Measurements from ENCODE around the gene CCDC7. TPM values are rescaled to one million over a fixed set of nuclear protein-coding genes. Genes with fewer than 3 reads are reported as not detected.
A peak's percentile ranks its signal among the peaks of the same experiment; 100 is the strongest.
"Not testable (repeated sequence)": the region's sequence is repeated elsewhere in the genome, so short reads cannot be mapped to it uniquely, and the experiment has no call there.

CCDC7 gene
- polyA plus RNA-seq, 6 donors from 2014 or later, result 3.8 to 14.4 (median 5.8) TPM; not detected in 1

GRCh38 chr10:32538256-32538655 is 92.3 kb downstream of the CCDC7 start:
- Mint-ChIP-seq H3K27ac (peak overlapping the region in 1 of 6 donors; percentile 54), H3K36me3 (peaks cover 40% of the 10 kb centered on the region in 2 donors), H3K27me3 (no peaks in the 10 kb centered on the region), H3K4me3 (no peak overlapping the region), H3K9me3 (peaks cover under 1 to 37% (median 24%) of the 10 kb centered on the region in 7 donors), H3K4me1 (peaks cover 0 to 5% (median 0%) of the 10 kb centered on the region in 3 donors)
- ATAC-seq (ENCODE audit: low read depth in 2 of 2) (no peak), DNase-seq (no peak)

- no peak overlapping the region for H3K4me3 Mint-ChIP-seq
- H3K4me1 Mint-ChIP-seq, result peaks cover 0 to 5% (median 0%) of the 10 kb centered on the region in 3 donors
- peak overlapping the region in 1 of 6 donors; percentile 0 for H3K27ac Mint-ChIP-seq
- H3K9me3 Mint-ChIP-seq, result peaks cover 0 to 10% (median 7%) of the 10 kb centered on the region in 7 donors
- DNase-seq, result no peak
- no peak for ATAC-seq (ENCODE audit: low read depth in 2 of 2)
- H3K27me3 Mint-ChIP-seq, result no peaks in the 10 kb centered on the region
- H3K36me3 Mint-ChIP-seq, result peaks cover 16 to 24% of the 10 kb centered on the region in 2 donors
These were observed 94.9 kb downstream of the CCDC7 start for GRCh38 chr10:32540691-32541470.

DNA sequence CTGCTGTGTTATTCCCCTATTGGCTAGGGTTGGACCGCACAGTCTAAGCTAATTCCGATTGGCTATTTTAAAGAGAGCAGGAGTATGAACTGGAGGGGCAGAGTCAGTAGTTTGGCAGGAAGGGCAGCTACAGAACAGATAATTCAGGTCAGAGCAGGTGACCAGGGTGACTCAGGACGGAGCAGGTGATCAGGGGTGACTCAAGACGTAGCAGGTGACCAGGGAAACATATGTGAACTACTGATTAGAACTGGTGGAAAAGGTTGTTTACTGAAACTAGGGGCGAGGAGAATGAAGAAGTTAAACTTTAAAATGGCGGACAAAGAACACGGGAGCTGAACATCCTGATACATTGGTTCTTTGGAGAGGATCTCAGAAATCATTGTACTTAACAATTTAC is 102.3 kb downstream of the CCDC7 start:
- H3K27me3 Mint-ChIP-seq, result no peaks in the 10 kb centered on the region
- peaks cover 0 to 20% (median 9%) of the 10 kb centered on the region in 7 donors for H3K9me3 Mint-ChIP-seq
- ATAC-seq (ENCODE audit: low read depth in 2 of 2) (no peak), DNase-seq (no peak)
- H3K4me1 Mint-ChIP-seq, result no peaks in the 10 kb centered on the region
- peaks cover 14 to 45% of the 10 kb centered on the region in 2 donors for H3K36me3 Mint-ChIP-seq
- H3K4me3 Mint-ChIP-seq, result peak overlapping the region in 1 of 8 donors; percentile 22
- H3K27ac Mint-ChIP-seq, result no peak overlapping the region

DNA sequence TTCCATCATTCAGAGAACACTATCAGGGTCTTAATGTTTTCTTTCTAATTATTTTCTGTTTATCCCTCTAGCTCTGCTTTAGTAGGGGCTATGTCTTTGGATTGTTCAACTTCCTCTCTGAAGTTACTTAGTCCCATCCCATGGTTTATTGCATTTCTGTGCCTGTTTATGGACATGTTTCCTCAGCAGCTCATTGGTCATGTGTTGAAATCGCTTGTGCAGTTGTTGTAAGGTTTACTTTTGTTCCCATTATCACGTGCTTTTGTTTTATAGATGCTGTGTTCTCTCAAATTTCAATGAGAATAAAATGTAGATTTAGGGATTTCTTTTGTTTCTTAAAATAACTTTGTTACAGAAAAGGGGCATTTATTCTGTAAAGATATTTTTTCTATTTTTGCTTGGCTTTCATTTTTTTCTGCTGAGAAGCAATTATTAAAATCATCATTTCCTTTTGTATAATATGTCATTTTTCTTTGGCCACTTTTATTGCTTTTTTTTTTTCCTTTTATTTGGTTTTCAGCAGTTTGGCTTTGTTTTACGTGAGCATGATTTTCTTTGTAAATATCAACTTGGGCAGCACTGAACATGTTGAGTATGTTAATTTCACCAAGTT is 110.9 kb downstream of the CCDC7 start:
- Mint-ChIP-seq H3K4me3 (no peak overlapping the region), H3K9me3 (peaks cover 0 to 8% (median 4%) of the 10 kb centered on the region in 7 donors), H3K27me3 (no peaks in the 10 kb centered on the region), H3K36me3 (peaks cover 10 to 23% of the 10 kb centered on the region in 2 donors), H3K27ac (no peak overlapping the region), H3K4me1 (no peaks in the 10 kb centered on the region)
- no peak for ATAC-seq (ENCODE audit: low read depth in 2 of 2)
- DNase-seq, result no peak

GRCh38 chr10:32562695-32563094 is 116.8 kb downstream of the CCDC7 start:
- H3K27me3 Mint-ChIP-seq, H3K4me3 Mint-ChIP-seq, H3K36me3 Mint-ChIP-seq: not testable (repeated sequence)

DNA sequence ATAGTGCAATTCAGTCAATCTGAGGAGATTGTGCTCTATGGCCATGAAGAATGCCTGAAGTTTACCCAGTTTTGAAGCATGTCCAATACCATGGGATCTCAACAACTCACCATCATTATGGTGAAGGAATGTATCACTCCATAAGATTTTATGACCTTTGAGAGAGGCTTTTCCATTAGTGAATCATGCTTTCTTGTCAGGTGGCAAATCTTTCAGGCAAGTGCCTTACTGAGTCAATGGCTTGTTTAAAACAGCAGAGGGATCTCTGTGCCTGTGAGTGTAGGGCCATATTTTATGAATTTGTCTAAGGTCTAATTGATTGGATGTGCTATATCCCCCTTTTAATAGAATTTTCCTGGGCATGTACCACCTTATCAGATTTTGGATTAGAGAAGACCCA is 131.5 kb downstream of the CCDC7 start:
- DNase-seq, result no peak
- no peaks in the 10 kb centered on the region for H3K36me3 Mint-ChIP-seq
- no peak overlapping the region for H3K4me3 Mint-ChIP-seq
- ATAC-seq (ENCODE audit: low read depth in 2 of 2), result no peak
- no peak overlapping the region for H3K27ac Mint-ChIP-seq
- H3K27me3 Mint-ChIP-seq, result no peaks in the 10 kb centered on the region
- no peaks in the 10 kb centered on the region for H3K4me1 Mint-ChIP-seq
- H3K9me3 Mint-ChIP-seq, result no peaks in the 10 kb centered on the region

More at GRCh38 chr10:32562695-32563094, 116.8 kb downstream of the CCDC7 start:
- not testable (repeated sequence) for H3K4me1 Mint-ChIP-seq; H3K27ac Mint-ChIP-seq; DNase-seq; ATAC-seq (ENCODE audit: low read depth in 2 of 2)
- peaks cover 0 to 10% (median 4%) of the 10 kb centered on the region in 7 donors for H3K9me3 Mint-ChIP-seq

DNA sequence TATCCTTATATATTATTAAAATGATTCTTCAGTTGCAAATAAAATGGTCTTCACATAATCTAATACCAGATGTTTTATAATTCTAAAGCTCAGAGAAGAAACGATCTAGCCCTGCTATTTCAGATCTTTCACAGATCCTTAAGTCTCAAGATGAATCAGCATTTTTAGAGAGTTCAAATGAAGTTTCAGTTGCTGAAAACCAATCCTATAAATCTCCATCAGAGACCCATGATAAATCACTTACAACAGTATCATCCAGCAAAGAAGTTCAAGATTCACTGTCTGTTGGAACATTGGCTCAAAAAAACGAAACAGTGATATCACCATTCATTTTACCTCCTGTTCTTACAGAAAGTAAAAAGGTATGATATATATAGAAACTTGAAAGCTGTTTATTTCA is 137.0 kb downstream of the CCDC7 start:
- H3K27ac Mint-ChIP-seq, result no peak overlapping the region

DNA sequence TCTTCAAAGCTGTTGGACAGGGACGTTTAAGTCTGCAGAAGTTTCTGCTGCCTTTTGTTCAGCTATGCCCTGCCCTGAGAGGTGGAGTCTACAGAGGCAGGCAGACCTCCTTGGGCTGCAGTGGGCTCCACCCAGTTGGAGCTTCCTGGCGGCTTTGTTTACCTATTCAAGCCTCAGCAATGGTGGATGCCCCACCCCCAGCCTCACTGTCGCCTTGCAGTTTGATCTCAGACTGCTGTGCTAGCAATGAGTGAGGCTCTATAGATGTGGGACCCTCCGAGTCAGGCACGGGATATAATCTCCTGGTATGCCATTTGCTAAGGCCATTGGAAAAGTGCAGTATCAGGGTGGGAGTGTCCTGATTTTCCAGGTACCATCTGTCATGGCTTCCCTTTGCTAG is 152.1 kb downstream of the CCDC7 start:
- H3K4me3 Mint-ChIP-seq; DNase-seq; ATAC-seq (ENCODE audit: low read depth in 2 of 2); H3K4me1 Mint-ChIP-seq; H3K27me3 Mint-ChIP-seq; H3K27ac Mint-ChIP-seq: not testable (repeated sequence)
- H3K9me3 Mint-ChIP-seq, result peaks cover 4 to 71% (median 44%) of the 10 kb centered on the region in 7 donors
- peaks cover 45 to 63% of the 10 kb centered on the region in 2 donors for H3K36me3 Mint-ChIP-seq

More for the DNA sequence above, 137.0 kb downstream of the CCDC7 start:
- Mint-ChIP-seq H3K9me3 (peaks cover 0 to 14% (median 4%) of the 10 kb centered on the region in 7 donors), H3K27me3 (no peaks in the 10 kb centered on the region), H3K4me1 (no peaks in the 10 kb centered on the region), H3K4me3 (no peak overlapping the region), H3K36me3 (peaks cover 0 to 18% of the 10 kb centered on the region in 2 donors)
- DNase-seq (no peak), ATAC-seq (ENCODE audit: low read depth in 2 of 2) (no peak)

- Mint-ChIP-seq H3K9me3 (peaks cover 4 to 62% (median 43%) of the 10 kb centered on the region in 7 donors), H3K4me3 (no peak overlapping the region), H3K4me1 (no peaks in the 10 kb centered on the region), H3K36me3 (peaks cover 51 to 70% of the 10 kb centered on the region in 2 donors), H3K27ac (no peak overlapping the region), H3K27me3 (no peaks in the 10 kb centered on the region)
- ATAC-seq (ENCODE audit: low read depth in 2 of 2) (no peak), DNase-seq (no peak)
These were observed 154.4 kb downstream of the CCDC7 start for GRCh38 chr10:32600317-32600716.

- not testable (repeated sequence) for DNase-seq; H3K4me3 Mint-ChIP-seq; H3K27me3 Mint-ChIP-seq; ATAC-seq (ENCODE audit: low read depth in 2 of 2); H3K4me1 Mint-ChIP-seq; H3K27ac Mint-ChIP-seq
- Mint-ChIP-seq H3K9me3 (peaks cover 0 to 57% (median 35%) of the 10 kb centered on the region in 7 donors), H3K36me3 (peaks cover 43 to 58% of the 10 kb centered on the region in 2 donors)
These were observed 155.6 kb downstream of the CCDC7 start for GRCh38 chr10:32601562-32601961.

- Mint-ChIP-seq H3K27ac (no peak overlapping the region), H3K9me3 (peaks cover 4 to 32% (median 21%) of the 10 kb centered on the region in 7 donors), H3K36me3 (peaks cover 32 to 35% of the 10 kb centered on the region in 2 donors), H3K4me3 (no peak overlapping the region), H3K4me1 (no peaks in the 10 kb centered on the region), H3K27me3 (no peaks in the 10 kb centered on the region)
- no peak for DNase-seq
- ATAC-seq (ENCODE audit: low read depth in 2 of 2), result no peak
These were observed 159.8 kb downstream of the CCDC7 start for GRCh38 chr10:32605787-32606186.

GRCh38 chr10:32610543-32610942 is 164.6 kb downstream of the CCDC7 start:
- not testable (repeated sequence) for H3K27me3 Mint-ChIP-seq; DNase-seq; H3K4me1 Mint-ChIP-seq; ATAC-seq (ENCODE audit: low read depth in 2 of 2); H3K4me3 Mint-ChIP-seq
- H3K27ac Mint-ChIP-seq, result peak overlapping the region in 1 of 6 donors; percentile 27
- H3K36me3 Mint-ChIP-seq, result peaks cover 34 to 42% of the 10 kb centered on the region in 2 donors
- peaks cover 9 to 49% (median 35%) of the 10 kb centered on the region in 7 donors for H3K9me3 Mint-ChIP-seq

DNA sequence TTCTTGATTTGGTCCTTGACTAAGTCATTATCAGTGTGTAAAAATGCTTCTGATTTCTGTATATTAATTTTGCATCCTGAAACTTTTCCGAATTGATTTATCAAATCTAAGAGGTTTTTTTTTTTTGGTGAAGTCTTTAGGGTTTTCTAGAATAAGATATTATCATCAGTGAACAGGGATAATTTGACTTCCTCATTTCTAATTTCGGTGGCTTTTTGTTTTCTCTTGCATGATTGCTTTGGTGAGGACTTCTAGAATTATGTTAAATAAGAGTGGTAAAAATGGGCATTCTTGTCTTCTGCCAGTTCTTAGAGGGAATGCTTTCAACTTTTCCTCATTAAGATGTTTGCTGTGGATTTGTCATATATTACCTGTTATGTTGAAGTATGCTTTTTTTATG is 170.5 kb downstream of the CCDC7 start:
- H3K4me1 Mint-ChIP-seq, result peaks cover 0 to 9% (median 6%) of the 10 kb centered on the region in 3 donors
- no peaks in the 10 kb centered on the region for H3K27me3 Mint-ChIP-seq
- peaks cover 42 to 63% of the 10 kb centered on the region in 2 donors for H3K36me3 Mint-ChIP-seq
- peak overlapping the region in 1 of 6 donors; percentile 1 for H3K27ac Mint-ChIP-seq
- ATAC-seq (ENCODE audit: low read depth in 2 of 2) (no peak), DNase-seq (no peak)
- peaks cover 10 to 83% (median 60%) of the 10 kb centered on the region in 7 donors for H3K9me3 Mint-ChIP-seq
- H3K4me3 Mint-ChIP-seq, result no peak overlapping the region

GRCh38 chr10:32618482-32618881 is 172.5 kb downstream of the CCDC7 start:
- no peak for ATAC-seq (ENCODE audit: low read depth in 2 of 2)
- Mint-ChIP-seq H3K9me3 (peaks cover 6 to 63% (median 41%) of the 10 kb centered on the region in 7 donors), H3K4me3 (no peak overlapping the region), H3K4me1 (peaks cover 0 to 9% (median 6%) of the 10 kb centered on the region in 3 donors), H3K27ac (no peak overlapping the region), H3K36me3 (peaks cover 37 to 51% of the 10 kb centered on the region in 2 donors), H3K27me3 (no peaks in the 10 kb centered on the region)
- no peak for DNase-seq

Measured in naive B cell (primary cell).